Measurements from ENCODE around the gene CMSS1.

DNA sequence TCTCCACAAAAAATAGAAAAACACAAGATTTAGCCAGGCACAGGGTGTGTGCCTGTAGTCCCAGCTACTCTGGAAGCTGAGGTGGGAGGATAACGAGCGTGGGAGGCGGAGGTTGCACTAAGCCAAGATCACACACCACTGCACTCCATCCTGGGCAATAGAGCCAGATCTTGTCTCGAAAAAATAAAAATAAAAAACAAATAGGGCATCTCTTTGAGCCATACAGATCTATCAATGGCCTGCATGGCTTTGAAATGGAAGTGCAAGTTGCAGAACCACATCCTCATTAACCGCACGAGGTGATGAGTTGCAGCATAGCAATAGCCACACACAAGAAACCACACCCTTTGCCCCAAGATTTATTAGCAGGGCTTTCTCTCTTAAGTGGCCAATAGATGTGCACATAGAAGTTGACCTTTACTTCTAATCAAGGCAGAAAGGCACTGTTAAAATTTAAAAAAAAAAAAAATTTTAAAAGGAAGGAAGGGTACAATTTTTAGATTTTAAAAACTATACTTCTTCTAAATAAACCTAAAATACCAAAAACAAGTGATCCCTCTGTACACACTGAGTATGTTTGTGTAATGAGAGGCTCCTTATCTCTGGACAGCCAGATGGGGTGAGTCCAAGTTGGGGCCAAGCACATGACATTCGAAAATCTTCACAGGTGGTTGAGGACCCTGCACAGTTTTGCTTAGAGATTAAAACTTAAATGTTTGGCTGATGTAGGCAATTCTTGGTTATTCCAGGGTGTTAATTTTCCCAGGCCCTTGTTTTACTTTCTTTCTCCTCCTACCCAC, 243.2 kb downstream of the CMSS1 start:
- TF ChIP-seq, protein P1, sequence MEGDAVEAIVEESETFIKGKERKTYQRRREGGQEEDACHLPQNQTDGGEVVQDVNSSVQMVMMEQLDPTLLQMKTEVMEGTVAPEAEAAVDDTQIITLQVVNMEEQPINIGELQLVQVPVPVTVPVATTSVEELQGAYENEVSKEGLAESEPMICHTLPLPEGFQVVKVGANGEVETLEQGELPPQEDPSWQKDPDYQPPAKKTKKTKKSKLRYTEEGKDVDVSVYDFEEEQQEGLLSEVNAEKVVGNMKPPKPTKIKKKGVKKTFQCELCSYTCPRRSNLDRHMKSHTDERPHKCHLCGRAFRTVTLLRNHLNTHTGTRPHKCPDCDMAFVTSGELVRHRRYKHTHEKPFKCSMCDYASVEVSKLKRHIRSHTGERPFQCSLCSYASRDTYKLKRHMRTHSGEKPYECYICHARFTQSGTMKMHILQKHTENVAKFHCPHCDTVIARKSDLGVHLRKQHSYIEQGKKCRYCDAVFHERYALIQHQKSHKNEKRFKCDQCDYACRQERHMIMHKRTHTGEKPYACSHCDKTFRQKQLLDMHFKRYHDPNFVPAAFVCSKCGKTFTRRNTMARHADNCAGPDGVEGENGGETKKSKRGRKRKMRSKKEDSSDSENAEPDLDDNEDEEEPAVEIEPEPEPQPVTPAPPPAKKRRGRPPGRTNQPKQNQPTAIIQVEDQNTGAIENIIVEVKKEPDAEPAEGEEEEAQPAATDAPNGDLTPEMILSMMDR (IDR thresholded peaks at IDR 0.05) = no peak
- TF ChIP-seq EZH2 (IDR thresholded peaks at IDR 0.05) (no peak), EZH2phosphoT487 (IDR thresholded peaks at IDR 0.05) (no peak)

Data from neural progenitor cell (in vitro differentiated cells).